GM18505 (cell line): ENCODE results near the gene DNAJC13.

Experiments used
- ATAC-seq: cut with Tn5 transposase; IDR thresholded peaks from one replicate; pipeline ENCODE4 v1.9.1; 2021; ENCODE audit not compliant: unreplicated experiment
- POLR2A ChIP-seq: IDR thresholded peaks from 4 replicates; pipeline ENCODE4 v1.6.1; 2011; ENCODE audit warnings: borderline replicate concordance; ENCODE audit not compliant: insufficient read depth, insufficient read length; ENCODE audit errors: extremely low read depth

The DNAJC13 gene

DNA sequence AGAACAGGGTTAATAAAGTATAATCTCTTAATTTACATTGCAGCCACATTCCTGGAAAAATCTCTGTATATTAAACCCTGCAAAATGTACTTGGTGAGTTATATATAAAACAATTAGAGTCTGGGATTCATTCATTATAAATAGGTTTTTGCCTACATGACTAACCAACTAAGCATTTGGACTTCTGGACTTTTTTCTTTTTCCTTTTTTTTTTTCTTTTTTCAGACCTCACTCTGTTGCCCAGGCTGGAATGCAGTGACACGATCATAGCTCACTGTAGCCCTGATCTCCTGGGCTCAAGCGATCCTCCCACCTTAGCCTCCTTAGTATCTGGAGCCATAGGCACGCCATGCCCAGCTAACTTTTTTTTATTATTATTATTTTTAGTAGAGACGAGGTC is 4.5 kb downstream of the DNAJC13 start:
- no peak for TF ChIP-seq POLR2A
- no peak for ATAC-seq

DNA sequence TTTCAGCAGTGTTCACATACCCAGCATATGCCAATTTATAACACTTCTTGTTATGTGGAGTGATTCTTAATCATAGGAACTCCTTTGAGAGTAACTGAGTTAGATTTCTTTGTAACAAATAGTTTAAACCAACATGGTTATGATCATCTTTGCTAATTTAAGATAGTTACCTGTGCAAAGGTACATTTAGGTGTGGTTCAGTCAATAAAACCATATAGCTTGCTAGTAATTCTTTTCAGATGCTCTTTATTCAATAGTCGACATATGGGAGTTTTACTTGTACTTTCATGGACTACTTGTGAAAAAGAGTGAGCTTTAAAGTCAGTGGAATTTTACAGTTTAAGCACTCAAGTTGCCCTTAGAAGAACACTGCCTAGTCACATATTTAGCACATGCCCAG is 5.2 kb downstream of the DNAJC13 start:
- TF ChIP-seq POLR2A, result no peak
- ATAC-seq, result no peak

DNA sequence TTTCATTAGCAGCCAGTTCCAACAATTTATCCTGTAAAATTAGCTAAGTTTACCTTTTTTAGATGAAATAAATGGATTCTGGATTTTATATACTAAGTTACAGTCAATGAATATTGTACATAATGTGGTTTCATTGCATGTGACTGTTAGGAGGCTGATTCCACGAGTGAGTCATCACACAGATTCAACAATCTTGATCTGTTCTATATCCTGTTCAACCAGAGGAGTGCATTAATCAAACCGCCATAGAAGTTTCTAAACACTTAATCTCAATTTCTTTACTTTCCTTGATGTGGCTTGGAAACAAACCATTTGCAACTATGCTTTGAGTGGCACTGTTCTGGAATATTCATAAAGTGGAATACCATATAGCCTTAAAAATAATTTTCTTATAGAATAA is 15.3 kb downstream of the DNAJC13 start:
- no peak for TF ChIP-seq POLR2A
- ATAC-seq, result no peak

DNA sequence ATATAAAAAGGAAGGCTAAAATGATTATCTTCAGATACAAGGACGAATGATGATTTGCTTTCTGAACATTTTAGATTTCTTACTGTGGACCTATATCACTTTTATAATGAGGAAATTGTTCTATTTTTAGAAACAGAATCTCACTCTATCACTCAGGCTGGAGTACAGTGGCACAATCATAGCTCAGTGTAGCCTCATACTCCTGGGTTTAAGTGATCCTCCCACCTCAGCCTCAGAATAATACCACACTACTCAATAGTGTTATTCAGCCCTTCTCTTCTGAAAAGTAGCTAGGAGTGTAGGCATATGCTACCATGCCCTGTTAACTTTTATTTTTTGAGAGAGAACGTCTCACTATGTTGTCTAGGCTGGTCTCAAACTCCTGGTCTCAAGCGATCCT is 15.8 kb downstream of the DNAJC13 start:
- TF ChIP-seq POLR2A, result no peak
- ATAC-seq, result no peak

DNA sequence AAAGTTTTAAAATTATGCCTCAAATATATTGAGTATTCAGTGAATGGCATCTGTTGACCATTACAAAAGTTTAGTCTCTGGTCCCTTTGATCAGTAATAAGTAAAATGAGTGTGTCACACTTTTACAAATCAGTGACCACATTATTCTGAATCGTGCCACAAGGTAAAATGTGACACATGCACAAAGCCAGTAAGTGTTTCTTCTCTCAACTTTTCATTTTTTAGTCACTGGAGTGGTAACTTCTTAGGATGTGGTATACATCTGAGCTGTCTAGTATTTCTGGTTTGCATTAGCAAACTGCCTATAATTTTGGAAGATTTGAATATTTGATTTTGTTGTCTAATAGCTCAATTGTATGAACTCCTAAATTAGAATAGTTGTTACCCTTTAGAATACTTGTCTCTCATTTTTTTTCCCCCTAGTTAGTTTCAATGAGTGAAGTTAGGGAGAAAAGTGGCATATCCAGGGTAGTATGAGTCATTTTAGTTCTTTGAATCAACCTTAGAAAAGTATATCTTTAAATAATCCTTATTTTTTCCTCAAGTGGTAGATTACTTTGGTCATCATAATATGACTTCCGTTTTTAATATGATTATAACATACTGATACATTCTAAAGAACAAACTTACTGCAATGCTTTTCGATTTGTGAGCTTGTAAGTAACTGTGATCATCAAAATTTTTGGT is 18.1 kb downstream of the DNAJC13 start:
- ATAC-seq, result no peak
- TF ChIP-seq POLR2A, result no peak

DNA sequence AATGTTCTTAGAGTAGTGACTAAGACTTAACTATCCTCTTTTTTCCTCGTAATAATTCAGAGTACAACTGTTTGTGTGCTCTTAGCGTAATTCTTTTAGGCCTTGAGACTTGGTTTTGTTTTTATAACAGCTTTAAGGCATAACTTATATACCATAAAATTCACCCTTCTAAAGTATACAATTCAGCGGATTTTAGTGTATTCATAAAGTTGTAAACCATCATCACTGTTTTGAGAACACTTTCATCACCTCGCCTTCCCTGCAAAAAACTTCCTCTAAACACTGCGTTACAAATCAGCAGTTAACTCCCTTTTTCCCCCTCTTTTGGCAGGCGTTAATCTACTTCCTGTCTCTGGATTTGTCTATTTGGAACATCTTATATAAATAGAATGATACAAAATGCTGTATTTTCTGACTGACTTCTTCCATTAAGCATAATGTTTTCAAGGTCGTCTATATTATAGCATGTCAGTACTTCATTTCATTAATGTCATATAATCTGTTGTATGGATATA is 18.7 kb downstream of the DNAJC13 start:
- TF ChIP-seq POLR2A, result no peak
- ATAC-seq, result no peak

DNA sequence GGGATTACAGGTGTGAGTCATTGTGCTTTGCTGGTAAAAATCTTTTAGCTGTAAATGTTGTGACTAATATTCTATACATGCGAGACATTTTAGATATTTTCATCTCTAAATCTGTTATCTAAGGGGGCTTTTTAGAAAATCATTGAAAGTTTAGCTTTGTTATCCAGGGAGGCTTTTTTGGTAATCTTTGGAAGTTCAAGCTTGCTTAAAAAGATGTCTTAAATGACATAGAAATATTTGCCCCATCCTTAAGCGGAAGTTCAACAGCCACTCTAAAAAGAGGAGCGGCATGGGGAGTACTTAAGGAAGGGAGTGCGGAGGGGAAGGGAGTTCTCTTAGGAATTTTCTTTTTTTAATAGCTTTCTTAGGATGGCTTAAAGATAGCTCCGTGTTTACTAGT is 26.1 kb downstream of the DNAJC13 start:
- no peak for TF ChIP-seq POLR2A
- ATAC-seq, result no peak

DNA sequence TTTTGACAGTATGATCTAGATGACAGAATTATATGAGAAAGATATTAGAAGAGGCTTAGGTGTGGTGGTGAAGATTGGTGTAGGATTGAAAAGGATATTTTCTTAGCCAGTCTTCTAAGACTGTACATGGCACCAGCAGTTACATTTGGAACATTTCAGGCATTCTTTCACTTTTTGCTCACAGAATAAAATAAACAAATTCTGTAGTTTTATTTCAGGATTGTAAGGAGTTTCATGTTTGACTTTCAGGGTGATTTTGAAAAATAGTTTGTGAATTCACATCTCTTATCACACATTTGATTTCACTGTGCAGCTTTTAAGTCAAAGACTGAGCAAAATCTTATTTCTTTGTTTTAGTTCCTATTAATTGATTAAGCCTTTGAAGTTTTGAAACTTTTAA is 27.1 kb downstream of the DNAJC13 start:
- no peak for ATAC-seq
- TF ChIP-seq POLR2A, result no peak

DNA sequence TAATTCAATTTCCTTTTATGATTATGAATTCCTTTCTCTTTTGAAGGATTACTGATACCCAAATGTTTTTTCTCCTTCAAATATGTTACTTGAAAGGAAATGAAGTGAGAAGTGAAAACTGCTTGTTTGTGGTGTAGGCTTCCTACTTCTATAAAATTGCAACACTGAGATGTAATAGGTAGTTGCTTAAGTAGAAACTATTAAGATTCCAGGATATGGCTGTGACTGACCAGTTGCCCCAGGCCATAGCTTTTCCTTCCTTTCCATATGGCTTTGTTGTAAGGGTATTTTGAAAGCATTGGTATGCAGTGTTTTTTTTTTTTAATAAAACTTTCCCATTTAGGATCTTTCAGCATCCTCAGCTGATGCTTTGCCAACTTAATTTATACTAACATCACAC is 28.5 kb downstream of the DNAJC13 start:
- ATAC-seq, result no peak
- no peak for TF ChIP-seq POLR2A

DNA sequence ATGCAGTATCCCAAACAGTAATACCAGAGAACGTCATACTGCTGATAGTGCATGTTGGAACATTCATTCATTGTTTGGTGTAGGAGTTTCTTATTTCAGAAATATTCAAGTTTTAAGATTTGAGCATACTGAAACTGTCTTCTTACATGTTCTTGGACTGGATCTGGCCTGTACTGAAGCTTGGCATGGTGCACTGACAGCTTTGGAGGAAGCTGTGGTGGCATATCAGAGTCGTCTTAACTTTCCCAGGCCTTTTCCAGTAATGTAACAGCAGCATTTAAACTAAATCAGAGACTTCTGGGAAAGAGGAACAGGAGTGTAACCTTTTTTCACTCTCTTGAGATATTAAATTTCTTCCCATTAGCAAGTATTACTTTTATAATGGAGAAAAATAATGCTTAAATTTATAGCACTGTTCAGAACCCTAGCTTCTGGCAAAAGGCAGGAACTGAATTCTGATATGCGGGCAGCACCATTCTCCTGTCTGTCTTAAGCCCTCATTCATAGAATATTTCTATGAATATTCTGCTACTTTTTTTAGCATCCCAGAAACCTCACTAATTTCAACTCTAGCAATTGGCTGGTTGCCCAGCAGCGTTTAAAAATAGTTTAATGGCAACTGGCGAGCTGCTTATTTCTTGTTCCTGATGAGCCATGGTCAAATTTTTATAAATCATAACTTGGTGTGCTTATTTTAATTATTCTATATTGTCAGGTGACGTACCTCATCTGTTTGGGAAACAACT is 31.1 kb downstream of the DNAJC13 start:
- ATAC-seq, result no peak
- TF ChIP-seq POLR2A, result no peak

DNA sequence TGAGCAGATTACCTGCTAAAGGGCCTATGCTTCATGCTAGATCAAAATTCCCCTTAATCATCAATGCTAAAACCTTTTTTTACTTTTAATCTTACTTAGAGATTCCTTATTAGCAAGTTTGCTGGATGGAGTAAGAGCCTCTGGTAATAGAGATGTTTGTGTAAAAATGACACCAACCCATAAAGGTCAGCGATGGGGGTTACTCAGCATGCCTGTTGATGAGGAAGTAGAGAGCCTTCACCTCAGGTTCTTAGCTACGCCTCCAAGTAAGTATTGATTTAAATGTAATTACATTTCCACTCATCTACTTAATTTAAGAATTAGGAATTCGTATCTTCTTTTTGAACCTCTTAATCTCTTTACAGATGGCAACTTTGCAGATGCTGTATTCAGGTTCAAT is 38.8 kb downstream of the DNAJC13 start:
- no peak for TF ChIP-seq POLR2A

DNA sequence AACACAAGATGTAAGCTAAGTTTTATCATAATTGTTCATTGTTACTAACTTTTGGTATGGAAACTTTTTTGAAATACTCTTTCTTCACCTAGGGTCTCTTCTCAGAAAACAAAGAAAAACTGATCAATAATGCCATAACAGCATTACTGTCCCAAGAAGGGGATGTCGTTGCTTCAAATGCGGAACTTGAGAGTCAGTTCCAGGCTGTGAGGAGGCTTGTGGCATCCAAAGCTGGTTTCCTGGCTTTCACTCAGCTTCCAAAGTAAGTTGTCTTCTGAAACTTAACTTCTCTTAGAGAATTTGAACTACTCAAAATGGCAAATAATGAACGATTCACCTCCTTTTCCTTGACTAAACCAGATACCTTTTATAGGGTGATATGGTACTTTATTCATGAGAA is 39.3 kb downstream of the DNAJC13 start:
- TF ChIP-seq POLR2A, result no peak
- no peak for ATAC-seq

More for the DNA sequence above, 38.8 kb downstream of the DNAJC13 start:
- no peak for ATAC-seq

DNA sequence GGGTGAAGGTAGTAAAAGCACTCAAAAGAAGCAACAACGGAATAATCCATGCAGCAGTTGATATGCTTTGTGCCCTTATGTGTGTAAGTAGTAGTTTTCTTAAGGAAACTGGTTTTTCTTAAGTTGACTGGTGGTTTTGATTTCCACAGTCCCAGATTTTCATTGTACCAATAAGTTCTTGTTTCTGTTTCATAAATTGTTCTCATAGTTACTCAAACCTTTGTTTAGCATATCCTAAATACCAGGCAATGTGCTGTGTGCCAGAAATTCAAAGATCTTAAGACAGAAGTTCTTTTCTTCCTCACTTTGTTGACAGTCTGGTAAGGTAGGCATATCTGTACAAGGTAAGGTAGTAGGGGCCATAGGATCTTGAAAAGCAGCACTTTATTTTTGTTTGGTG is 40.0 kb downstream of the DNAJC13 start:
- no peak for ATAC-seq
- TF ChIP-seq POLR2A, result no peak

DNA sequence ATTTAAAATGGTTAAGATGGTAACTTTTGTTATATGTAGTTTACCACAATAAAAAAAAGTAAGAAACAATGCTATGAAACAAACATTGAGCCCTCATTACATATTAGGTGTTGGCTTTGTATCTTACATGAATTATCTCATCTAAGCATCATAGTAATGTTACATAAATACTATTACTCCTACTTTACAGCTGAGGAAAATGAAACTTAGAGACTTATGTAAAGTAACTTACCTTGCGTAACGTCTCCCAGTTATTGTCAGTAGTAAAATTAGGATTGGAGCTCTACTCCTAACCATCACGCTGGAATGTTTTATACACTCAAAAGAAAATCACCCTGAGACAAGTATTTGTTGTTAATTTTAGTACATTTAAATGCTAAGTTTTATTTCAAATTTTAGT is 42.2 kb downstream of the DNAJC13 start:
- TF ChIP-seq POLR2A, result no peak
- ATAC-seq, result no peak
